HG03442 (cell line): ENCODE results near the gene ANKRD65.
"Not testable (repeated sequence)": the region's sequence is repeated elsewhere in the genome, so short reads cannot be mapped to it uniquely, and the experiment has no call there.

Experiments used
- ATAC-seq: cut with Tn5 transposase; IDR thresholded peaks from one replicate; pipeline ENCODE4 v1.9.1; 2021; ENCODE audit warnings: mild to moderate bottlenecking, moderate library complexity; ENCODE audit not compliant: unreplicated experiment

Gene ANKRD65

DNA sequence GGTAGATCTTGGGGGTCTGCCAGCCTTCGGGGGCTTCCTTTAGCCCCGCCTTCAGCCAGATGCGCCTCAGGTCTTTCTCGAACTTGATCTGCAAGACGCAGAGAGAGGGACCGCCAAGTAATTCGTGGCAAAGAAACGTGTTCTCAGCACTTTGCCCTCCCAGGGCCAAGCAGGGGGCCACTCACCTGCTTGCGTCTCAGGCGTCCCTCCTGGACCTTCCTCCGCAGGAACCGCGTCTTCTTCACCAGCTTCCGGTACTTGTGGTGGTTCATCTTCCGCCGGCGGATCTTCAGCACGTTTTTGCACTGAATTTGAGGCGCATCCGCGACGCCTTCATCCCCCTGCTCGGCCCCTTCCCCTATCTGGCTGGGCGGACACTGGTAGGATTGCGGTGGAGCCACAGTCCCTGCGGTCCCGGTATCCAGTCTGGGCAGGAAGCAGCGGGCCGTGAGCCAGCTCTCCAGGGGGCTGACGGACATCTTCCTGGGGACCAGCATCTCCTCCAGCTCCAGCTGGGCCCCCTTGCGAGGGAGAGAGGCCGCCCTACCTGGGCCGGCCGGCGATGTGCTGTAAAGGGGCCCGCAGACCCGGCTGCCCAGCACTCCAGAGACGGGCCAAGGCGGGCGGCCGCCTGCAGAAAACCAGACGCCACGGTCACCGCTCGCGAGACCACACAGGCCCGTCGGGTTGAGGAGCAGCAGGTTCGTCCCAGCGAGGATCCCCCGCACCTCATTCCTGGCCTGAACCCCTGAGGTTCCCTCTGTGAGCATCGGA, 47.1 kb downstream of the ANKRD65 start:
- no peak for ATAC-seq

DNA sequence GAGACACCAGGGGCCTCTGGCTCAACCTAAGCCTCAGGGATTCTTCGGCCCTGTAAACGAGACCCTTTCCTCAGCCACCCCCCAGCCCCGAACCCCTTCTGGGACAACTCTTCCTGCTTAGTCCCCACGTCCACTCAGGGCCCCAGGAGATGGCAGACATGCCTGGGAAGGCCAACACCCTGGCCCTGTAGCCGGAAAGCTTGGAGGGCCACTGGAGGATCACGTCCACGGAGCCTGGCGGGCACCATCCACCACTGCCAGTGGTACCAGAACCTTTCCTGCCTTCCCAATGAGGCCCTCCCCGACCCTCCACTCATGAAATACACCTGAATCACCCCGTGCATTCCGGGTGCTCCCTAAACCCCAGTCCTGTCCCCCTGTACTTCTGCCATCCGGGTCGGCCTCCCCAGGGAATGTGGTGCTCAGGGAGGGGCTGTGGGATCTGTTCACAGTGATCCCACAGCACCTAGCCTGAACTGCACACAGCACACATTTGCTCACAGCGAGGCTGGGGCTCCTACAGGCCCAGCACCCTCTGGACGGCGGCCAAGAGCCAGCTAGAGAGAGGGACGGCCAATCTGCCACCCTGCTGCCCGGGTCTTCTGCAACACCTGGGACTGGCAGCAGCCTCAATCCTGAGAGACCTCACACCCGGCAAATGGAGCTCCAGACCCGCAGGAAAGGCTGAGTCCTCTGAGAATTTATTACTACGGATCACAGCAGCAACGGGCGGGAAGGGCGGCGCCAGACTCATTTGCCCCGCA, 47.8 kb downstream of the ANKRD65 start:
- no peak for ATAC-seq

DNA sequence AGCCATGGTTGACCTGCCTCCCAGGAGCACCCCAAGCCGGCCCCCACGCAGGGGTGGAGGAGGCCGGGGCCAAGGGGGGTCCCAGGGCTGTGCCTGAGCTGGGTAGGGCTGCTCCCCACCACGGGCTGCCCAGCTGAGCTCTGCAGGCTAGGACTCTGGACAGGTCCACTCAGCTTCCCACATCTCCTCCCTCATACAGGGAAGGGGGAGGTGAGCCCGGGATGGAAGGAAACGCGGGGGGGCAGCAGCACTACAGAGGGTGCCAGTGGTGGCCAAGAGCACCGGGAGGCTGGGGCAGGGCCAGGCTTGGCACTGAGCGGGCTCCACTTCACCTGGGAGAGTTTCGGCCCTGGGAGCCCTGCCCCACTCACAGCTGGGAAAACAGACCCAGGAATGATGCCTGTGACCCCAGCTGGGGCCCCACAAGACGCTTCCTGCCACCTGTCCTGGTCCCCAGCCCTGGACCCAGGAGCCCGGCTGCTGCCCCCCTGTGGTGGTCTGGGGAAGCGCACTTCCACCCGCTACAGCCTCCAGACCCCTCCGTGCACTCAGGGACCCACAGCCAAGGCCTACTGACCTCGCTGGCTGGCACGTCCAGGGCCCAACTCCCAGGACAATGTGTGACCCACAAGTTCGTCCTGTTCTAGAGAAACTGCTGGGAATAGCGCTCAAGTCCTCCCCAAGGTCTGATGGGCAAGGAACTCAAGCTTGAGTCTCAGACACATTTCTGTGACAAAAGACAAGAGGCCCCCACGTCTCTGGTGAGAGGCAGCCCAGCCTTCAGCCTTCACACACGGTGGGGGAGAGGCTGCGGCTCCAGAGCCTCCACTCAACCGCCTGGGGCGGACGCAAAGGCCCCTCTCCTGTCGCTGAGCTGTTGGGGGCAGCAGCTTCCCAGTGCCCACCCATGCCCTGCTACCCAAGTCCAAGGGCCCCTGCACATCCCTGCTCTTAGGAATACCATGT, 49.0 kb downstream of the ANKRD65 start:
- no peak for ATAC-seq

DNA sequence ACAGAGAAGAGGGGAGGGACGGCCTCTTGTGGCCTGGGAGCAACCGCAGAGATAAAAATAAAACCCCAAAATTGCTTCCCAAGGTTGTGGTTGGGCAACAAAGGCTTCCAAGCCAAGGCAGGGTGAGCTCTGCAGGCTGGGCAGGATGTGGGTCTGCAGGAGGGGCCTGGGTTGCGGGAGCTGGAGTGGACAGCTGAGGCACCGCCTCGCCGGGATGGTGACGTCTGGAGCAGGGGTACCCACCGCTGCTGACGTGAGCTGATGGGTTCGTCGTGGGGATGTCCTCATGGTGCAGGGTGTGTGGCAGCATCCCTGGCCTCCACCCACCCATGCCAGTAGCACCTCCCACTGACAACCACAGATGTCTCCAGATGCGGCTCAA, 49.7 kb downstream of the ANKRD65 start:
- no peak for ATAC-seq

DNA sequence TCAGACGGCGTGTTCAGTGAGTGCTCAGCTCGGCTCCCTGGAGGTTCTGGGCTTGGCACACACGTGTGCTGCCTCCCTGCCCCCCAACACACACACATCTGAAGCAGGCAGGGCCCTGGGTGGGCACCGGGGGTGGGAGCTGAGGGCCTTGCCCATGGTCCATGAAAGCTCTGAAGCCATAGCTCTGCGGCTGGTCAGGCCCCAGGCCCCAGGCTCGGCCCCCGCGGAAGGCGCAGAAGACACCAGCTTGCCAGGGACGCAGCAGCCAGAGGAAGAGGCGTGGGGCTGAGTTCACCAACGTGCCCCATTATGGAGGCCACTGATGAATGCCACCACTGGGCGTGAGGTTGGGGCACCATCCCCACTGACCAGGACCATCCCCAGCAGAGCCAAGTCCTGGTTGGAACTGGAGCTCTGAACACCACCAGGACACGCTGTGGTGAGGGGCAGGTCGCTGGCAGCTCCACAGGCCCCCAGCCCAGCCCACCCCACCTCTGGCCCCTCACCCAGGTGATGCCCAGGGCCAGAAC, 50.2 kb downstream of the ANKRD65 start:
- ATAC-seq, result no peak

DNA sequence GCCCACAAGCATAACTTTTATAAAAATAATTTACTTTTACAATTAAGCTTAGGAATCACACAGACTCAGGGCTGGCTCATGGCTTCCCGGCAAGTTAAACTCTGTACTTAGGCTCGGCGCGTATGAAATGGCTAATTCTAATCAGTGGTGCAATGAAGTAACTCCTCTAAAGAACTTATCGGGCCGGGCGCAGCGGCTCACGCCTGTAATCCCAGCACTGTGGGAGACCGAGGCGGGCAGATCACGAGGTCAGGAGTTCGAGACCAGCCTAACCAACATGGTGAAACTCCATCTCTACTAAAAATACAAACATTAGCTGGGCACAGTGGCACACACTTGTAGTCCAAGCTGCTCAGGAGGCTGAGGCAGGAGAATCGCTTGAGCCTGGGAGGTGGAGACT, 51.0 kb downstream of the ANKRD65 start:
- not testable (repeated sequence) for ATAC-seq
